Measurements from ENCODE around the gene RAB5B. TPM values are rescaled to one million over a fixed set of nuclear protein-coding genes. Genes with fewer than 3 reads are reported as not detected.

The RAB5B gene
- total RNA-seq, 1 experiment from 2014 or later, result 55.0 TPM

DNA sequence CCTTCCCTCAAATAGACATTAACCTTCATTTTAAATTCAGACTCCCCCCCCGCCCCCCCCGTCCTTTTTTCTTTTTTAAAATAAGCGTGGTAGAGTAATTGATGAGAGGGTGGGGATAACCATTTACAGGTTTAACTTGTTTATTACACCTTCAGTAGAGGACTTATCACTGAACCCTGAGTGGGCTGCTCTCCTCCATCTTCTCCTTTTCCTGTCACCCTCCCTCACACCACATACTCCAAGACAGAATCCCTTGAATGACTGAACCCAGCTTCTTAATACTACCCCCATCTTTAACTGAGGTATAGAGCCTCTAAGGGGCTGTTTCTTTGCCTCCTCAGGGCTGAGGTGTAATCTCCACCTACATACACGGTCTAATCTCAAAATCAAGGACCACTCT lies 43.3 kb downstream of the RAB5B start (continued):
- TF ChIP-seq, protein P1, sequence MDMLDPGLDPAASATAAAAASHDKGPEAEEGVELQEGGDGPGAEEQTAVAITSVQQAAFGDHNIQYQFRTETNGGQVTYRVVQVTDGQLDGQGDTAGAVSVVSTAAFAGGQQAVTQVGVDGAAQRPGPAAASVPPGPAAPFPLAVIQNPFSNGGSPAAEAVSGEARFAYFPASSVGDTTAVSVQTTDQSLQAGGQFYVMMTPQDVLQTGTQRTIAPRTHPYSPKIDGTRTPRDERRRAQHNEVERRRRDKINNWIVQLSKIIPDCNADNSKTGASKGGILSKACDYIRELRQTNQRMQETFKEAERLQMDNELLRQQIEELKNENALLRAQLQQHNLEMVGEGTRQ (CRISPR knock-in tag; IDR thresholded peaks at IDR 0.05), result no peak

DNA sequence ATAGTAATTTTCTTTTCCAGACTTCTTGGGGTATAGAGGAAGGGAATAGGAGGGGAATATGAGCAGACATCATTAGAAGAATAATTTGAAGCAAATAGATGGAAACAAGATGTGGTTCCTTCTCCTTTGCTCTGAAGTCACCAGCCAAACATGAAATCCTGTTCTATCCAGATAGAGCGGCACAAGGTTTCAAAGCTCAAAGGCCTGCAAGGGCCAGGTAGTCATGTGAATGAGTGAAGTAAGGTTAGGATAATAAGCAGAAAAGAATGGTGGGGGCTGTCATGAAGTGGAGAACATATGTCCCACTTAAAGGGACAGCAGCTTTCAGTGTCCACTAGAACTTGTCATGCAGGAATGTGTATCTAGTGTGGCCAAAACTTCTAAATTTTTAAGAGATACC lies 44.5 kb downstream of the RAB5B start:
- Mint-ChIP-seq H3K9me3 (no peaks in the 10 kb centered on the region), H3K4me1 (peaks cover 29% of the 10 kb centered on the region), H3K4me3 (no peak overlapping the region), H3K27me3 (ENCODE audit: low read depth) (no peaks in the 10 kb centered on the region), H3K27ac (no peak overlapping the region), H3K36me3 (0 out of 2 replicates have a peak, but pooled peaks cover 5% of the 10 kb centered on the region)
- no peak for ATAC-seq
- POLR2A ChIA-PET, result no interaction called here
- TF ChIP-seq, protein P2, sequence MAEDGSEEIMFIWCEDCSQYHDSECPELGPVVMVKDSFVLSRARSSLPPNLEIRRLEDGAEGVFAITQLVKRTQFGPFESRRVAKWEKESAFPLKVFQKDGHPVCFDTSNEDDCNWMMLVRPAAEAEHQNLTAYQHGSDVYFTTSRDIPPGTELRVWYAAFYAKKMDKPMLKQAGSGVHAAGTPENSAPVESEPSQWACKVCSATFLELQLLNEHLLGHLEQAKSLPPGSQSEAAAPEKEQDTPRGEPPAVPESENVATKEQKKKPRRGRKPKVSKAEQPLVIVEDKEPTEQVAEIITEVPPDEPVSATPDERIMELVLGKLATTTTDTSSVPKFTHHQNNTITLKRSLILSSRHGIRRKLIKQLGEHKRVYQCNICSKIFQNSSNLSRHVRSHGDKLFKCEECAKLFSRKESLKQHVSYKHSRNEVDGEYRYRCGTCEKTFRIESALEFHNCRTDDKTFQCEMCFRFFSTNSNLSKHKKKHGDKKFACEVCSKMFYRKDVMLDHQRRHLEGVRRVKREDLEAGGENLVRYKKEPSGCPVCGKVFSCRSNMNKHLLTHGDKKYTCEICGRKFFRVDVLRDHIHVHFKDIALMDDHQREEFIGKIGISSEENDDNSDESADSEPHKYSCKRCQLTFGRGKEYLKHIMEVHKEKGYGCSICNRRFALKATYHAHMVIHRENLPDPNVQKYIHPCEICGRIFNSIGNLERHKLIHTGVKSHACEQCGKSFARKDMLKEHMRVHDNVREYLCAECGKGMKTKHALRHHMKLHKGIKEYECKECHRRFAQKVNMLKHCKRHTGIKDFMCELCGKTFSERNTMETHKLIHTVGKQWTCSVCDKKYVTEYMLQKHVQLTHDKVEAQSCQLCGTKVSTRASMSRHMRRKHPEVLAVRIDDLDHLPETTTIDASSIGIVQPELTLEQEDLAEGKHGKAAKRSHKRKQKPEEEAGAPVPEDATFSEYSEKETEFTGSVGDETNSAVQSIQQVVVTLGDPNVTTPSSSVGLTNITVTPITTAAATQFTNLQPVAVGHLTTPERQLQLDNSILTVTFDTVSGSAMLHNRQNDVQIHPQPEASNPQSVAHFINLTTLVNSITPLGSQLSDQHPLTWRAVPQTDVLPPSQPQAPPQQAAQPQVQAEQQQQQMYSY (CRISPR knock-in tag; IDR thresholded peaks at IDR 0.05), result no peak
- TF ChIP-seq, protein P3, sequence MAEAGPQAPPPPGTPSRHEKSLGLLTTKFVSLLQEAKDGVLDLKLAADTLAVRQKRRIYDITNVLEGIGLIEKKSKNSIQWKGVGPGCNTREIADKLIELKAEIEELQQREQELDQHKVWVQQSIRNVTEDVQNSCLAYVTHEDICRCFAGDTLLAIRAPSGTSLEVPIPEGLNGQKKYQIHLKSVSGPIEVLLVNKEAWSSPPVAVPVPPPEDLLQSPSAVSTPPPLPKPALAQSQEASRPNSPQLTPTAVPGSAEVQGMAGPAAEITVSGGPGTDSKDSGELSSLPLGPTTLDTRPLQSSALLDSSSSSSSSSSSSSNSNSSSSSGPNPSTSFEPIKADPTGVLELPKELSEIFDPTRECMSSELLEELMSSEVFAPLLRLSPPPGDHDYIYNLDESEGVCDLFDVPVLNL (CRISPR knock-in tag; IDR thresholded peaks at IDR 0.05; ENCODE audit: borderline replicate concordance, low read depth), result no peak
- TF ChIP-seq EMX1 (CRISPR knock-in tag; IDR thresholded peaks at IDR 0.05) (no peak), NR2C2 (CRISPR knock-in tag; IDR thresholded peaks at IDR 0.05) (no peak), SP1 (CRISPR knock-in tag; conservative IDR thresholded peaks at IDR 0.05) (no peak), NFATC4 (CRISPR knock-in tag; IDR thresholded peaks at IDR 0.05) (no peak), NFYB (CRISPR knock-in tag; conservative IDR thresholded peaks at IDR 0.05; ENCODE audit: low read depth) (no peak), FOXJ3 (CRISPR knock-in tag; IDR thresholded peaks at IDR 0.05; ENCODE audit: borderline replicate concordance) (no peak), ZNF671 (CRISPR knock-in tag; IDR thresholded peaks at IDR 0.05) (no peak), ZNF232 (CRISPR knock-in tag; IDR thresholded peaks at IDR 0.05) (no peak), ATF1 (CRISPR knock-in tag; IDR thresholded peaks at IDR 0.05) (no peak), ZNF416 (CRISPR knock-in tag; IDR thresholded peaks at IDR 0.05) (no peak), ETV6 (CRISPR knock-in tag; IDR thresholded peaks at IDR 0.05) (no peak), NR3C1 (CRISPR knock-in tag; conservative IDR thresholded peaks at IDR 0.05; ENCODE audit: low read depth) (no peak)
- TF ChIP-seq, protein P4, sequence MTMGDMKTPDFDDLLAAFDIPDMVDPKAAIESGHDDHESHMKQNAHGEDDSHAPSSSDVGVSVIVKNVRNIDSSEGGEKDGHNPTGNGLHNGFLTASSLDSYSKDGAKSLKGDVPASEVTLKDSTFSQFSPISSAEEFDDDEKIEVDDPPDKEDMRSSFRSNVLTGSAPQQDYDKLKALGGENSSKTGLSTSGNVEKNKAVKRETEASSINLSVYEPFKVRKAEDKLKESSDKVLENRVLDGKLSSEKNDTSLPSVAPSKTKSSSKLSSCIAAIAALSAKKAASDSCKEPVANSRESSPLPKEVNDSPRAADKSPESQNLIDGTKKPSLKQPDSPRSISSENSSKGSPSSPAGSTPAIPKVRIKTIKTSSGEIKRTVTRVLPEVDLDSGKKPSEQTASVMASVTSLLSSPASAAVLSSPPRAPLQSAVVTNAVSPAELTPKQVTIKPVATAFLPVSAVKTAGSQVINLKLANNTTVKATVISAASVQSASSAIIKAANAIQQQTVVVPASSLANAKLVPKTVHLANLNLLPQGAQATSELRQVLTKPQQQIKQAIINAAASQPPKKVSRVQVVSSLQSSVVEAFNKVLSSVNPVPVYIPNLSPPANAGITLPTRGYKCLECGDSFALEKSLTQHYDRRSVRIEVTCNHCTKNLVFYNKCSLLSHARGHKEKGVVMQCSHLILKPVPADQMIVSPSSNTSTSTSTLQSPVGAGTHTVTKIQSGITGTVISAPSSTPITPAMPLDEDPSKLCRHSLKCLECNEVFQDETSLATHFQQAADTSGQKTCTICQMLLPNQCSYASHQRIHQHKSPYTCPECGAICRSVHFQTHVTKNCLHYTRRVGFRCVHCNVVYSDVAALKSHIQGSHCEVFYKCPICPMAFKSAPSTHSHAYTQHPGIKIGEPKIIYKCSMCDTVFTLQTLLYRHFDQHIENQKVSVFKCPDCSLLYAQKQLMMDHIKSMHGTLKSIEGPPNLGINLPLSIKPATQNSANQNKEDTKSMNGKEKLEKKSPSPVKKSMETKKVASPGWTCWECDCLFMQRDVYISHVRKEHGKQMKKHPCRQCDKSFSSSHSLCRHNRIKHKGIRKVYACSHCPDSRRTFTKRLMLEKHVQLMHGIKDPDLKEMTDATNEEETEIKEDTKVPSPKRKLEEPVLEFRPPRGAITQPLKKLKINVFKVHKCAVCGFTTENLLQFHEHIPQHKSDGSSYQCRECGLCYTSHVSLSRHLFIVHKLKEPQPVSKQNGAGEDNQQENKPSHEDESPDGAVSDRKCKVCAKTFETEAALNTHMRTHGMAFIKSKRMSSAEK (CRISPR knock-in tag; IDR thresholded peaks at IDR 0.05; ENCODE audit: borderline replicate concordance), result no peak
- TF ChIP-seq, protein P5, sequence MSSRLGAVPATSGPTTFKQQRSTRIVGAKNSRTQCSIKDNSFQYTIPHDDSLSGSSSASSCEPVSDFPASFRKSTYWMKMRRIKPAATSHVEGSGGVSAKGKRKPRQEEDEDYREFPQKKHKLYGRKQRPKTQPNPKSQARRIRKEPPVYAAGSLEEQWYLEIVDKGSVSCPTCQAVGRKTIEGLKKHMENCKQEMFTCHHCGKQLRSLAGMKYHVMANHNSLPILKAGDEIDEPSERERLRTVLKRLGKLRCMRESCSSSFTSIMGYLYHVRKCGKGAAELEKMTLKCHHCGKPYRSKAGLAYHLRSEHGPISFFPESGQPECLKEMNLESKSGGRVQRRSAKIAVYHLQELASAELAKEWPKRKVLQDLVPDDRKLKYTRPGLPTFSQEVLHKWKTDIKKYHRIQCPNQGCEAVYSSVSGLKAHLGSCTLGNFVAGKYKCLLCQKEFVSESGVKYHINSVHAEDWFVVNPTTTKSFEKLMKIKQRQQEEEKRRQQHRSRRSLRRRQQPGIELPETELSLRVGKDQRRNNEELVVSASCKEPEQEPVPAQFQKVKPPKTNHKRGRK (CRISPR knock-in tag; IDR thresholded peaks at IDR 0.05; ENCODE audit: borderline replicate concordance), result no peak
- TF ChIP-seq, protein P6, sequence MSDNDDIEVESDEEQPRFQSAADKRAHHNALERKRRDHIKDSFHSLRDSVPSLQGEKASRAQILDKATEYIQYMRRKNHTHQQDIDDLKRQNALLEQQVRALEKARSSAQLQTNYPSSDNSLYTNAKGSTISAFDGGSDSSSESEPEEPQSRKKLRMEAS (CRISPR knock-in tag; IDR thresholded peaks at IDR 0.05), result no peak
- CTCF ChIA-PET, result no interaction called here
- no peak for DNase-seq (ENCODE audit: low spot score)

Data from WTC11 (cell line).